PFSK-1 (cell line): ENCODE measurements around the gene AKAP6.

Source experiments
- FOXP2 ChIP-seq: optimal IDR thresholded peaks from 2 replicates; pipeline ENCODE3; 2011; ENCODE audit warnings: borderline replicate concordance, control low read depth, inconsistent platforms; ENCODE audit not compliant: insufficient read depth; ENCODE audit errors: extremely low read length, extremely low read depth
- POLR2AphosphoS5 ChIP-seq: IDR thresholded peaks from 2 replicates; pipeline ENCODE4 v1.6.1; 2012; ENCODE audit warnings: low read depth, mild to moderate bottlenecking, control low read depth, low read length, moderate library complexity
- REST ChIP-seq, 2 experiments: IDR thresholded peaks; 2 replicates each; pipeline versions ENCODE4 v1.6.1 to v1.8.0; 2011 to 2012; ENCODE audit warnings: low read depth in 2 of 2, low read length in 2 of 2, control low read depth in 1 of 2, inconsistent platforms in 1 of 2, mild to moderate bottlenecking in 1 of 2, moderate library complexity in 1 of 2; ENCODE audit not compliant: insufficient read depth in 1 of 2
- SIN3A ChIP-seq: IDR thresholded peaks from 2 replicates; pipeline ENCODE4 v1.6.1; 2012; ENCODE audit warnings: mild to moderate bottlenecking, low read length, moderate library complexity, borderline replicate concordance; ENCODE audit not compliant: insufficient read depth
- TAF1 ChIP-seq: IDR thresholded peaks from 2 replicates; pipeline ENCODE4 v1.6.1; 2012; ENCODE audit warnings: low read length, control low read depth, borderline replicate concordance; ENCODE audit not compliant: insufficient read depth

AKAP6 gene

GRCh38 chr14:32608857-32609256 is 279.8 kb downstream of the AKAP6 start:
- TF ChIP-seq REST (IDR thresholded peaks at IDR 0.05; ENCODE audit: insufficient read depth in 1 of 2, low read depth in 2 of 2, low read length in 2 of 2) (no peak), TAF1 (no peak), FOXP2 (no peak), POLR2AphosphoS5 (no peak), SIN3A (no peak)

- TF ChIP-seq SIN3A (no peak), FOXP2 (no peak), REST (IDR thresholded peaks at IDR 0.05; ENCODE audit: insufficient read depth in 1 of 2, low read depth in 2 of 2, low read length in 2 of 2) (no peak), POLR2AphosphoS5 (no peak), TAF1 (no peak)
Observed at GRCh38 chr14:32609388-32609787, 280.3 kb downstream of the AKAP6 start.

- TF ChIP-seq TAF1 (no peak), FOXP2 (no peak), POLR2AphosphoS5 (no peak), SIN3A (no peak), REST (IDR thresholded peaks at IDR 0.05; ENCODE audit: insufficient read depth in 1 of 2, low read depth in 2 of 2, low read length in 2 of 2) (no peak)
Observed at GRCh38 chr14:32611752-32612151, 282.7 kb downstream of the AKAP6 start.

- TF ChIP-seq SIN3A, result no peak
- no peak for TF ChIP-seq FOXP2
- no peak for TF ChIP-seq TAF1
- TF ChIP-seq REST (IDR thresholded peaks at IDR 0.05; ENCODE audit: insufficient read depth in 1 of 2, low read depth in 2 of 2, low read length in 2 of 2), result no peak
- no peak for TF ChIP-seq POLR2AphosphoS5
Observed at GRCh38 chr14:32618991-32619390, 289.9 kb downstream of the AKAP6 start.

GRCh38 chr14:32620303-32620702 is 291.2 kb downstream of the AKAP6 start:
- no peak for TF ChIP-seq REST (IDR thresholded peaks at IDR 0.05; ENCODE audit: insufficient read depth in 1 of 2, low read depth in 2 of 2, low read length in 2 of 2)
- TF ChIP-seq FOXP2, result no peak
- TF ChIP-seq SIN3A, result no peak
- no peak for TF ChIP-seq POLR2AphosphoS5
- TF ChIP-seq TAF1, result no peak
